ENCODE results near the gene PREB. TPM values are rescaled to one million over a fixed set of nuclear protein-coding genes. Genes with fewer than 3 reads are reported as not detected.

The PREB gene
- total and polyA plus RNA-seq, 2 of the 13 experiments (the other 11 are each of a cell fraction or from before 2014, with no cell fraction given), result 112 to 192 TPM

- CTCF ChIA-PET (ENCODE audit: low intra/inter-chr PET ratio, low total read pairs), result no interaction called here
- H3K4me3 ChIP-seq (replicated peaks in 1 of 3; ENCODE audit: insufficient read depth in 1 of 3, low read depth in 2 of 3, low read length in 3 of 3), result no peak within 1 kb of the TSS
- H3K27ac ChIP-seq (ENCODE audit: extremely low read length, insufficient read depth, low read length), result no peak within 1 kb of the TSS
- H3K79me2 ChIP-seq (ENCODE audit: insufficient read depth, low read length), result peaks cover 1% of the 10 kb centered on the region
- H4K20me1 ChIP-seq (ENCODE audit: insufficient read depth, low read length), result no peaks in the 10 kb centered on the region
- H3K4me1 ChIP-seq (ENCODE audit: insufficient read depth, low read length), result peaks cover 28% of the 10 kb centered on the region
- H3K4me2 ChIP-seq (ENCODE audit: low read depth, low read length), result no peak within 1 kb of the TSS
- no peak for FAIRE-seq
- 27% methylated on average over 4 of the region's 4 CpGs for WGBS (ENCODE audit: low lambda C conversion rate)
- H3K9ac ChIP-seq (ENCODE audit: insufficient read depth, low read depth, low read length), result no peak within 1 kb of the TSS
- TF ChIP-seq ASH2L (IDR thresholded peaks at IDR 0.05; ENCODE audit: insufficient read length, low read depth, low read length) (no peak), ZFP36 (IDR thresholded peaks at IDR 0.05; ENCODE audit: borderline replicate concordance, low read depth, low read length, partially characterized antibody) (no peak), CBFB (CRISPR knock-in tag; IDR thresholded peaks at IDR 0.05) (no peak), ZNF644 (CRISPR knock-in tag; IDR thresholded peaks at IDR 0.05; ENCODE audit: low read depth) (no peak), ZFP91 (CRISPR knock-in tag; IDR thresholded peaks at IDR 0.05; ENCODE audit: borderline replicate concordance) (no peak), ZBTB40 (IDR thresholded peaks at IDR 0.05) (no peak), ZBTB40 (CRISPR knock-in tag; IDR thresholded peaks at IDR 0.05) (no peak), DMAP1 (CRISPR knock-in tag; IDR thresholded peaks at IDR 0.05) (no peak), GATA4 (IDR thresholded peaks at IDR 0.05; ENCODE audit: borderline replicate concordance, low read depth) (no peak)
- TF ChIP-seq, protein P1, sequence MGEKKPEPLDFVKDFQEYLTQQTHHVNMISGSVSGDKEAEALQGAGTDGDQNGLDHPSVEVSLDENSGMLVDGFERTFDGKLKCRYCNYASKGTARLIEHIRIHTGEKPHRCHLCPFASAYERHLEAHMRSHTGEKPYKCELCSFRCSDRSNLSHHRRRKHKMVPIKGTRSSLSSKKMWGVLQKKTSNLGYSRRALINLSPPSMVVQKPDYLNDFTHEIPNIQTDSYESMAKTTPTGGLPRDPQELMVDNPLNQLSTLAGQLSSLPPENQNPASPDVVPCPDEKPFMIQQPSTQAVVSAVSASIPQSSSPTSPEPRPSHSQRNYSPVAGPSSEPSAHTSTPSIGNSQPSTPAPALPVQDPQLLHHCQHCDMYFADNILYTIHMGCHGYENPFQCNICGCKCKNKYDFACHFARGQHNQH (CRISPR knock-in tag; IDR thresholded peaks at IDR 0.05), result no peak
- TF ChIP-seq, protein P2, sequence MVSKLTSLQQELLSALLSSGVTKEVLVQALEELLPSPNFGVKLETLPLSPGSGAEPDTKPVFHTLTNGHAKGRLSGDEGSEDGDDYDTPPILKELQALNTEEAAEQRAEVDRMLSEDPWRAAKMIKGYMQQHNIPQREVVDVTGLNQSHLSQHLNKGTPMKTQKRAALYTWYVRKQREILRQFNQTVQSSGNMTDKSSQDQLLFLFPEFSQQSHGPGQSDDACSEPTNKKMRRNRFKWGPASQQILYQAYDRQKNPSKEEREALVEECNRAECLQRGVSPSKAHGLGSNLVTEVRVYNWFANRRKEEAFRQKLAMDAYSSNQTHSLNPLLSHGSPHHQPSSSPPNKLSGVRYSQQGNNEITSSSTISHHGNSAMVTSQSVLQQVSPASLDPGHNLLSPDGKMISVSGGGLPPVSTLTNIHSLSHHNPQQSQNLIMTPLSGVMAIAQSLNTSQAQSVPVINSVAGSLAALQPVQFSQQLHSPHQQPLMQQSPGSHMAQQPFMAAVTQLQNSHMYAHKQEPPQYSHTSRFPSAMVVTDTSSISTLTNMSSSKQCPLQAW (CRISPR knock-in tag; IDR thresholded peaks at IDR 0.05), result no peak
- no peak for ATAC-seq
- no peak for DNase-seq (ENCODE audit: low spot score)
- POLR2A ChIA-PET, result interaction anchor here (1.3 kb wide), 1 partner anchor 16 kb away, joined by 4 read pairs; the partner anchor contains the start of gene ABHD1
- H3K27me3 ChIP-seq (ENCODE audit: control insufficient read depth in 1 of 2, insufficient read depth in 2 of 2, low read length in 2 of 2), result peaks cover 6 to 21% of the 10 kb centered on the region in 2 experiments; a peak in 3 of 5 replicates
- no peaks in the 10 kb centered on the region for H3K36me3 ChIP-seq (replicated peaks in 1 of 2; ENCODE audit: control insufficient read depth in 1 of 2, insufficient read depth in 2 of 2, low read length in 2 of 2)
- no TSS peak for BruUV-seq (replicated peaks)
- H2AFZ ChIP-seq (ENCODE audit: low read length), result no peak within 1 kb of the TSS
- H3K9me3 ChIP-seq (ENCODE audit: low read length), result no peaks in the 10 kb centered on the region
- in situ Hi-C loops (cut with HindIII; ENCODE audit: extremely low pct_ligation_motif_present, low pct_unique_long_range_greater_than_20kb), result no loop called here
- intact Hi-C loops (cut with micrococcal nuclease; ENCODE audit: unreplicated experiment), result no loop called here
Measured at GRCh38 chr2:27139310-27139709, 4.9 kb upstream of the PREB start, which contains the start of gene PRR30. PRR30 (minus strand) TSS chr2:27139410; CDS start chr2:27138329, 1,081 bp downstream.

Measured in HepG2 (cell line).